ENCODE results near the gene RPL39.
"Not testable (repeated sequence)": the region's sequence is repeated elsewhere in the genome, so short reads cannot be mapped to it uniquely, and the experiment has no call there.

- TF ChIP-seq CTCF, POLR2AphosphoS5, POLR2A (IDR thresholded peaks at IDR 0.05): not testable (repeated sequence)
Observed at GRCh38 chrX:119821703-119822102, 30.3 kb upstream of the RPL39 start.
